HepG2 (cell line): Measurements from ENCODE around the gene PIRT. TPM values are rescaled to one million over a fixed set of nuclear protein-coding genes. Genes with fewer than 3 reads are reported as not detected.

Source experiments
- ATAC-seq: fragments of 200-7000 bp; cut with Tn5 transposase; 3 replicates; pipeline ENCODE4 v1.9.1; 2020; ENCODE audit warnings: mild to moderate bottlenecking, moderate library complexity
- BruUV-seq: library from RNA; stranded (reverse); fragments of 400-500 nt; replicated peaks from 2 replicates; lab custom pipeline; 2021; lab: Mats Ljungman, UMichigan
- CTCF ChIA-PET: fragments of 300-600 bp; formaldehyde crosslinking; extraction: SDS; loops from one replicate; lab custom pipeline; 2021; ENCODE audit warnings: low total read pairs, inconsistent platforms, low intra/inter-chr PET ratio; lab: Yijun Ruan, JAX
- POLR2A ChIA-PET: fragments of 350-600 bp; sonication (Branson Sonifier 250); formaldehyde crosslinking; loops from one replicate; lab custom pipeline; 2020; ENCODE audit warnings: antibody characterized with exemption, inconsistent platforms; lab: Yijun Ruan, JAX
- DNase-seq: peaks from one replicate; pipeline ENCODE4 v3.0.0-alpha.2; 2015; ENCODE audit warnings: low spot score
- FAIRE-seq: peaks from 3 replicates; lab custom pipeline; 2011; peaks lifted over from hg19 to GRCh38; lab: Jason Lieb, UNC
- H2AFZ ChIP-seq: one replicate; pipeline ENCODE4 v1.6.1; 2011; ENCODE audit warnings: low read length, inconsistent platforms
- H3K27ac ChIP-seq: fragments of 300-600 bp; 3 replicates; pipeline ENCODE4 v1.8.0; 2011; ENCODE audit warnings: mixed run types, mild to moderate bottlenecking, mixed read lengths, low read length, inconsistent platforms; ENCODE audit not compliant: insufficient read depth; ENCODE audit errors: extremely low read length
- H3K27me3 ChIP-seq, 2 experiments: fragments of 200-600 bp in 1 of 2; 2 replicates in 1 of 2; 3 replicates in 1 of 2; pipeline versions ENCODE4 v1.6.0 to v1.8.0; 2011; ENCODE audit warnings: low read length in 2 of 2, mild to moderate bottlenecking in 2 of 2, moderate library complexity in 2 of 2, inconsistent platforms in 1 of 2; ENCODE audit not compliant: insufficient read depth in 2 of 2, control insufficient read depth in 1 of 2
- H3K36me3 ChIP-seq, 2 experiments: fragments of 200-600 bp in 1 of 2; replicated peaks in 1 of 2; 2 replicates in 1 of 2; 3 replicates in 1 of 2; pipeline versions ENCODE4 v1.5.1 to v1.8.0; 2011; ENCODE audit warnings: low read length in 2 of 2, inconsistent platforms in 1 of 2; ENCODE audit not compliant: insufficient read depth in 2 of 2, control insufficient read depth in 1 of 2
- H3K4me1 ChIP-seq: 2 replicates; pipeline ENCODE4 v1.5.1; 2012; ENCODE audit warnings: low read length, inconsistent platforms; ENCODE audit not compliant: insufficient read depth
- H3K4me2 ChIP-seq: 2 replicates; pipeline ENCODE4 v1.6.0; 2011; ENCODE audit warnings: low read depth, low read length, inconsistent platforms
- H3K4me3 ChIP-seq, 3 experiments: fragments of 200-600 bp in 1 of 3; sonication (generic), shearing (Covaris generic) in 1 of 3; replicated peaks in 1 of 3; 2 replicates each; pipeline ENCODE4 v1.5.1; 2011 to 2016; ENCODE audit warnings: low read length in 3 of 3, inconsistent platforms in 2 of 3, low read depth in 2 of 3, mild to moderate bottlenecking in 2 of 3, control low read depth in 1 of 3, mixed read lengths in 1 of 3; ENCODE audit not compliant: insufficient read depth in 1 of 3
- H3K79me2 ChIP-seq: one replicate; pipeline ENCODE4 v1.6.1; 2011; ENCODE audit warnings: low read length, inconsistent platforms; ENCODE audit not compliant: insufficient read depth
- H3K9ac ChIP-seq: 2 replicates; pipeline ENCODE4 v1.6.0; 2011; ENCODE audit warnings: mild to moderate bottlenecking, low read depth, low read length, inconsistent platforms; ENCODE audit not compliant: insufficient read depth
- H3K9me3 ChIP-seq: 2 replicates; pipeline ENCODE4 v1.5.1; 2012; ENCODE audit warnings: mild to moderate bottlenecking, low read length
- H4K20me1 ChIP-seq: 2 replicates; pipeline ENCODE4 v1.6.0; 2011; ENCODE audit warnings: inconsistent platforms, mild to moderate bottlenecking, low read length, moderate library complexity; ENCODE audit not compliant: insufficient read depth
- MAFF ChIP-seq: IDR thresholded peaks from 2 replicates; pipeline ENCODE4 v1.6.1; 2011; ENCODE audit warnings: low read depth, low read length, improper control_type of control experiment
- MAFK ChIP-seq, 2 experiments: IDR thresholded peaks in 1 of 2; conservative IDR thresholded peaks in 1 of 2; 2 replicates each; pipeline ENCODE4 v1.6.1; 2011; ENCODE audit warnings: improper control_type of control experiment in 2 of 2, low read length in 2 of 2
- SALL2 ChIP-seq: sonication (generic); formaldehyde crosslinking; IDR thresholded peaks from 2 replicates; pipeline ENCODE4 v1.8.1; 2023; ENCODE audit warnings: mild to moderate bottlenecking, missing genetic modification reagents, inconsistent platforms
- TAF1 ChIP-seq: sonication (generic); formaldehyde crosslinking; IDR thresholded peaks from 2 replicates; pipeline ENCODE4 v1.4.0; 2020; ENCODE audit warnings: missing genetic modification reagents
- ZFY ChIP-seq: sonication (generic); formaldehyde crosslinking; IDR thresholded peaks from 2 replicates; pipeline ENCODE4 v1.4.0; 2020; ENCODE audit warnings: missing genetic modification reagents
- WGBS: methylation state at CpG from one replicate; pipeline ENCODE4 v1.1.6; 2017; ENCODE audit warnings: low lambda C conversion rate; 5-methylcytosine and 5-hydroxymethylcytosine counted together
- in situ Hi-C: cut with HindIII; loops from 2 replicates; pipeline ENCODE4 v1.10.0; 2017; ENCODE audit warnings: low pct_unique_long_range_greater_than_20kb; ENCODE audit not compliant: extremely low pct_ligation_motif_present
- intact Hi-C: fragments of 100-400 bp; cut with micrococcal nuclease; formaldehyde crosslinking; loops from one replicate; pipeline ENCODE4 v1.10.0; 2022; ENCODE audit not compliant: unreplicated experiment
- polyA plus RNA-seq, 8 experiments: library from polyadenylated mRNA; depleted of rRNA in 3 of 8; stranded (reverse) in 7 of 8; unstranded in 1 of 8; fragments of >200 nt; fragmentation: Illumina TruSeq in 4 of 8; extraction: Trizol in 4 of 8; gene quantifications; 2 replicates each; pipeline versions ENCODE4 v1.2.1 to v1.2.3, GENCODE V29; 2011 to 2016; ENCODE audit warnings: low read depth in 4 of 8, missing spikeins in 1 of 8, mixed read lengths in 1 of 8; ENCODE audit not compliant: insufficient read depth in 1 of 8
- total RNA-seq, 5 experiments: library from RNA; depleted of rRNA; stranded (reverse); fragments of >200 nt; fragmentation: Illumina TruSeq; extraction: Trizol; gene quantifications; 2 replicates each; pipeline ENCODE4 v1.2.3, GENCODE V29; 2016; ENCODE audit warnings: low read depth in 1 of 5
- TF ChIP-seq, protein P1 (sequence below): sonication (generic); formaldehyde crosslinking; IDR thresholded peaks from 2 replicates; pipeline ENCODE4 v1.4.0; 2020; ENCODE audit warnings: missing genetic modification reagents

Gene PIRT
- total and polyA plus RNA-seq, 2 of the 13 experiments (the other 11 are each of a cell fraction or from before 2014, with no cell fraction given): not detected

DNA sequence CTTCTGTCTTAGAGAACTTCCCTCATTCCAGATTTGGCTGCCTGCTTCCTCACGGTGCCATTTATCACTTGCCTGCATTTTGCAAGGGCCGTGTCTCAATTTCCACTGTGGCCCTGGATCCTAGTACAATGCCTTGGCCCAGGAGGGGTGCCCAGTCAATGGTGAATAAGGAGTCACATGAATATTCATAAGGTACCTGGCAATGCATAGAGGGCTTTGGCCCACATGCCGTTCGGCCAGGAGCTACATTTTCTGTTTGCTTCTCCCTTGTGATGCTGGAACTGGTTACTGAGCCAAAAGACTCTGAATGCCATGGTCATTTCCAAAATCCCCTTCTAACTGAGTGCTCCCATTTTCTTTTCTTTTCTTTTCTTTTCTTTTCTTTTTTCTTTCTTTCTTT lies 4.8 kb upstream of the PIRT start:
- in situ Hi-C loops (no loop called here), intact Hi-C loops (no loop called here)
- POLR2A ChIA-PET: no interaction called here
- H3K9ac ChIP-seq: no peak overlapping the region
- H3K27me3 ChIP-seq: peaks cover 3 to 15% of the 10 kb centered on the region in 2 experiments; a peak in 2 of 5 replicates
- no peak for TF ChIP-seq ZFY (CRISPR knock-in tag)
- TF ChIP-seq, protein P1, sequence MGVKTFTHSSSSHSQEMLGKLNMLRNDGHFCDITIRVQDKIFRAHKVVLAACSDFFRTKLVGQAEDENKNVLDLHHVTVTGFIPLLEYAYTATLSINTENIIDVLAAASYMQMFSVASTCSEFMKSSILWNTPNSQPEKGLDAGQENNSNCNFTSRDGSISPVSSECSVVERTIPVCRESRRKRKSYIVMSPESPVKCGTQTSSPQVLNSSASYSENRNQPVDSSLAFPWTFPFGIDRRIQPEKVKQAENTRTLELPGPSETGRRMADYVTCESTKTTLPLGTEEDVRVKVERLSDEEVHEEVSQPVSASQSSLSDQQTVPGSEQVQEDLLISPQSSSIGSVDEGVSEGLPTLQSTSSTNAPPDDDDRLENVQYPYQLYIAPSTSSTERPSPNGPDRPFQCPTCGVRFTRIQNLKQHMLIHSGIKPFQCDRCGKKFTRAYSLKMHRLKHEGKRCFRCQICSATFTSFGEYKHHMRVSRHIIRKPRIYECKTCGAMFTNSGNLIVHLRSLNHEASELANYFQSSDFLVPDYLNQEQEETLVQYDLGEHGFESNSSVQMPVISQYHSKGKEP (CRISPR knock-in tag): no peak
- no peak for TF ChIP-seq SALL2 (CRISPR knock-in tag)
- FAIRE-seq: no peak
- no TSS peak for BruUV-seq
- WGBS: 45% methylated on average over 4 of the region's 4 CpGs
- H3K4me3 ChIP-seq: no peak overlapping the region
- no peaks in the 10 kb centered on the region for H3K36me3 ChIP-seq
- H3K4me2 ChIP-seq: no peak overlapping the region
- H2AFZ ChIP-seq: no peak overlapping the region
- no peak for DNase-seq
- no peaks in the 10 kb centered on the region for H3K79me2 ChIP-seq
- no peaks in the 10 kb centered on the region for H4K20me1 ChIP-seq
- H3K9me3 ChIP-seq: no peaks in the 10 kb centered on the region
- CTCF ChIA-PET: no interaction called here
- H3K4me1 ChIP-seq: peaks cover 10% of the 10 kb centered on the region
- H3K27ac ChIP-seq: no peak overlapping the region
- no peak for ATAC-seq

DNA sequence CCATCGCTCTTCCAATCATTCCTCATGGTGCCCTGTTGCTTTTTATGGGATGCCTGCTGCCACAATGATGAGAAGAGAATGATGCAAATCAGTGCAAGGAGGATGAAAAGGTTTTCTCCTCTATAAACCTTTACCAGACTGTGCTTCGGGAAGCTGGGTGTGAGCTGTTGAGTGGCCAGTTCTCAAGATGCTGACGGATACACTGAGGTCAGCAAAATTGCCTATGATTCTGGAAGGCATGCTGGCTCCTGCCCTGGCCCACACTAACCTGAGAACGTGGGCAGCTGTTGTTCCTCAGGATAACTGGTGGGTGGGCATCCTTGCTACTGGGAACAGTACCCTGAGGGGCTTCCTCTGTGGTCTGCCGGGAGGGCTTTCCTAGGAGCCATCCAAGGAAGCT lies 795 bp upstream of the PIRT start:
- no peak for DNase-seq
- in situ Hi-C loops: no loop called here
- no peak overlapping the region for H2AFZ ChIP-seq

More for the DNA sequence above, 795 bp upstream of the PIRT start:
- H3K79me2 ChIP-seq: no peaks in the 10 kb centered on the region
- peaks cover 1 to 3% of the 10 kb centered on the region in 2 experiments; a peak in 2 of 5 replicates for H3K27me3 ChIP-seq
- ChIA-PET CTCF (no interaction called here), POLR2A (no interaction called here)
- intact Hi-C loops: no loop called here
- FAIRE-seq (no peak), ATAC-seq (no peak)
- H3K9me3 ChIP-seq: no peaks in the 10 kb centered on the region
- 26% methylated on average over 3 of the region's 5 CpGs for WGBS
- TF ChIP-seq MAFK (conservative IDR thresholded peaks at IDR 0.05 in 1 of 2, IDR thresholded peaks at IDR 0.05 in 1 of 2; ENCODE audit: low read length in 2 of 2): peak; percentile 70 to 71
- TF ChIP-seq TAF1 (CRISPR knock-in tag): no peak
- TF ChIP-seq MAFF: peak; percentile 37; the same call in 1 of the 2 replicates
- no peak overlapping the region for H3K4me2 ChIP-seq
- no peaks in the 10 kb centered on the region for H3K36me3 ChIP-seq
- no peak overlapping the region for H3K27ac ChIP-seq
- H3K4me3 ChIP-seq: no peak overlapping the region
- H3K9ac ChIP-seq: no peak overlapping the region
- H3K4me1 ChIP-seq: 0 out of 2 replicates have a peak, but pooled peaks cover under 1% of the 10 kb centered on the region
- no TSS peak for BruUV-seq
- H4K20me1 ChIP-seq: no peaks in the 10 kb centered on the region
